Esophagus squamous epithelium (tissue), 5 donors: ENCODE measurements around the gene ZNF117. TPM values are rescaled to one million over a fixed set of nuclear protein-coding genes. Genes with fewer than 3 reads are reported as not detected.
"Not testable (repeated sequence)": the region's sequence is repeated elsewhere in the genome, so short reads cannot be mapped to it uniquely, and the experiment has no call there.

Experiments
- DNase-seq: peaks from one replicate; lab custom pipeline; 2025; lab: John Stamatoyannopoulos, UW
- H3K27ac ChIP-seq, 4 donors: fragments of 200-600 bp; sonication (generic); one replicate each; pipeline ENCODE4 v1.5.1; 2016 to 2019; ENCODE audit warnings: mild to moderate bottlenecking in 1 of 4
- H3K27me3 ChIP-seq, 4 donors: fragments of 200-600 bp; sonication (generic); 1 replicate in 3 of 4; 2 replicates in 1 of 4; pipeline versions ENCODE4 v1.5.1 to v1.6.0; 2017 to 2021; ENCODE audit warnings: antibody characterized with exemption in 1 of 4
- H3K36me3 ChIP-seq, 3 donors: fragments of 200-600 bp; sonication (generic); one replicate each; pipeline ENCODE4 v1.5.1; 2016 to 2019
- H3K4me1 ChIP-seq, 3 donors: fragments of 200-600 bp; sonication (generic); one replicate each; pipeline ENCODE4 v1.5.1; 2017 to 2019
- H3K4me3 ChIP-seq, 4 donors: fragments of 200-600 bp; sonication (generic); 1 replicate in 3 of 4; 2 replicates in 1 of 4; pipeline ENCODE4 v1.5.1; 2016 to 2019; ENCODE audit warnings: mild to moderate bottlenecking in 2 of 4, moderate library complexity in 1 of 4
- H3K9me3 ChIP-seq, 3 donors: fragments of 200-600 bp; sonication (generic); one replicate each; pipeline ENCODE4 v1.5.1; 2016 to 2019
- POLR2A ChIP-seq, 4 donors: fragments of 450-650 bp; IDR thresholded peaks; one replicate each; pipeline ENCODE4 v1.6.1; 2017; ENCODE audit warnings: antibody characterized with exemption in 4 of 4, mild to moderate bottlenecking in 4 of 4, moderate library complexity in 3 of 4
- WGBS, 2 donors: methylation state at CpG; one replicate each; pipeline ENCODE4 v1.1.5; 2018; 5-methylcytosine and 5-hydroxymethylcytosine counted together
- intact Hi-C: fragments of 100-400 bp; cut with DNase I; formaldehyde crosslinking; loops from one replicate; pipeline ENCODE4 v1.15.0; 2022
- small RNA-seq, 4 donors: library from RNA; depleted of rRNA; stranded (forward); fragments of <200 nt; gene quantifications; one replicate each; pipeline ENCODE3, GENCODE V24; 2016
- total RNA-seq, 4 donors: library from RNA; depleted of rRNA; stranded (reverse); fragments of >200 nt; gene quantifications; one replicate each; pipeline ENCODE4 v1.1.0, GENCODE V29; 2016
- TF ChIP-seq, protein P1 (sequence below), 6 experiments: fragments of 450-650 bp in 4 of 6; fragments of 200-600 bp in 2 of 6; sonication (generic) in 2 of 6; IDR thresholded peaks; one replicate each; pipeline ENCODE4 v1.5.1; 2016 to 2019; ENCODE audit warnings: antibody characterized with exemption in 6 of 6, mild to moderate bottlenecking in 4 of 6, moderate library complexity in 4 of 6
- donor health status: DM: yes; HTN: yes; CAD: no.

ZNF117 gene
- total RNA-seq, 4 donors from 2014 or later: 3.7 to 17.3 (median 10.9) TPM

DNA sequence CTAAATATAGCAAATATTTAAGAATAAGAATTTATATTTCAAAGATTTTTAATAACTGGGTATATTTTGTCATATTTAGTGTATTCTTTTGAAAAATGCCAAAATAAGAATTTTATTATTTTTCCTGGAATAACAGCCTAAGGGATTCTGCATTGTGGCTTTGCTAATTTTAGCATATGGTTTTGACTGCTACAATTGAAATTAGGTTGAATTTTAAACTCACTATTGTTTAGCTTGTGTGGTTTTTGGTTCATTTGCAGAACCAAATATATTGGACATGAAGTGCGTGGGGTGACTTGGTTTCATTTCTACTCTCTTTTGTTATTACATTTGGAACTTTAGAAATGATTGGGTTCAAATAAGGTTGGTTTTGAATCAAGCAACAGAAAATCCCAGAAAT is 52.3 kb downstream of the ZNF117 start:
- no peak for DNase-seq
- peaks cover 0 to 12% (median 6%) of the 10 kb centered on the region in 3 donors for H3K9me3 ChIP-seq
- no peak for TF ChIP-seq POLR2A (IDR thresholded peaks at IDR 0.05)
- TF ChIP-seq, protein P1, sequence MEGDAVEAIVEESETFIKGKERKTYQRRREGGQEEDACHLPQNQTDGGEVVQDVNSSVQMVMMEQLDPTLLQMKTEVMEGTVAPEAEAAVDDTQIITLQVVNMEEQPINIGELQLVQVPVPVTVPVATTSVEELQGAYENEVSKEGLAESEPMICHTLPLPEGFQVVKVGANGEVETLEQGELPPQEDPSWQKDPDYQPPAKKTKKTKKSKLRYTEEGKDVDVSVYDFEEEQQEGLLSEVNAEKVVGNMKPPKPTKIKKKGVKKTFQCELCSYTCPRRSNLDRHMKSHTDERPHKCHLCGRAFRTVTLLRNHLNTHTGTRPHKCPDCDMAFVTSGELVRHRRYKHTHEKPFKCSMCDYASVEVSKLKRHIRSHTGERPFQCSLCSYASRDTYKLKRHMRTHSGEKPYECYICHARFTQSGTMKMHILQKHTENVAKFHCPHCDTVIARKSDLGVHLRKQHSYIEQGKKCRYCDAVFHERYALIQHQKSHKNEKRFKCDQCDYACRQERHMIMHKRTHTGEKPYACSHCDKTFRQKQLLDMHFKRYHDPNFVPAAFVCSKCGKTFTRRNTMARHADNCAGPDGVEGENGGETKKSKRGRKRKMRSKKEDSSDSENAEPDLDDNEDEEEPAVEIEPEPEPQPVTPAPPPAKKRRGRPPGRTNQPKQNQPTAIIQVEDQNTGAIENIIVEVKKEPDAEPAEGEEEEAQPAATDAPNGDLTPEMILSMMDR (IDR thresholded peaks at IDR 0.05): no peak
- no peak overlapping the region for H3K4me3 ChIP-seq
- 79 to 90% methylated on average over 1 of the region's 1 CpG for WGBS, 2 donors
- H3K4me1 ChIP-seq: no peaks in the 10 kb centered on the region
- H3K27me3 ChIP-seq: no peaks in the 10 kb centered on the region
- intact Hi-C loops: no loop called here
- no peaks in the 10 kb centered on the region for H3K36me3 ChIP-seq
- H3K27ac ChIP-seq: no peak overlapping the region

DNA sequence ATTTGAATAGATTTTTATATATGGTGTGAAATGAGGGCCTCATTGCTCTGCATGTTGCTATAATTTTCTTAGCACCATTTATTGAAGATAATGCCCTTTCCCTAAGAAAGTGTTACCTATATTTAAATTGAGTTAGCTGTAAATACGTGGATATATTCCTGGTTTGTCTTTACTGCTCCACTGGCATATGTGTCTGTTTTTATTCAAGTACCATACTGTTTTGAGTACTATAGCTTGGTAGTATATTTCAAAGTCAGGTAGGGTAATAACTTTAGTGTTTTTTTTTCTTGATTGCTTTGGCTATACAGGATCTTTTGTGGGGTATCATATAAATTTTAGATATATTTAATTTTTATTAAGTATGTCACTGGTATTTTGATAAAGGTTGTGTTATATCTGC is 56.4 kb downstream of the ZNF117 start:
- Histone ChIP-seq H3K27ac (no peak overlapping the region), H3K27me3 (no peaks in the 10 kb centered on the region), H3K36me3 (peaks cover 0 to 7% (median 0%) of the 10 kb centered on the region in 3 donors), H3K9me3 (peaks cover 0 to 41% (median 8%) of the 10 kb centered on the region in 3 donors), H3K4me3 (no peak overlapping the region), H3K4me1 (no peaks in the 10 kb centered on the region)
- intact Hi-C loops: no loop called here
- DNase-seq: no peak
- WGBS, 2 donors: 81 to 84% methylated on average over 1 of the region's 1 CpG
- no peak for TF ChIP-seq POLR2A (IDR thresholded peaks at IDR 0.05)
- TF ChIP-seq, protein P1 (IDR thresholded peaks at IDR 0.05): no peak

DNA sequence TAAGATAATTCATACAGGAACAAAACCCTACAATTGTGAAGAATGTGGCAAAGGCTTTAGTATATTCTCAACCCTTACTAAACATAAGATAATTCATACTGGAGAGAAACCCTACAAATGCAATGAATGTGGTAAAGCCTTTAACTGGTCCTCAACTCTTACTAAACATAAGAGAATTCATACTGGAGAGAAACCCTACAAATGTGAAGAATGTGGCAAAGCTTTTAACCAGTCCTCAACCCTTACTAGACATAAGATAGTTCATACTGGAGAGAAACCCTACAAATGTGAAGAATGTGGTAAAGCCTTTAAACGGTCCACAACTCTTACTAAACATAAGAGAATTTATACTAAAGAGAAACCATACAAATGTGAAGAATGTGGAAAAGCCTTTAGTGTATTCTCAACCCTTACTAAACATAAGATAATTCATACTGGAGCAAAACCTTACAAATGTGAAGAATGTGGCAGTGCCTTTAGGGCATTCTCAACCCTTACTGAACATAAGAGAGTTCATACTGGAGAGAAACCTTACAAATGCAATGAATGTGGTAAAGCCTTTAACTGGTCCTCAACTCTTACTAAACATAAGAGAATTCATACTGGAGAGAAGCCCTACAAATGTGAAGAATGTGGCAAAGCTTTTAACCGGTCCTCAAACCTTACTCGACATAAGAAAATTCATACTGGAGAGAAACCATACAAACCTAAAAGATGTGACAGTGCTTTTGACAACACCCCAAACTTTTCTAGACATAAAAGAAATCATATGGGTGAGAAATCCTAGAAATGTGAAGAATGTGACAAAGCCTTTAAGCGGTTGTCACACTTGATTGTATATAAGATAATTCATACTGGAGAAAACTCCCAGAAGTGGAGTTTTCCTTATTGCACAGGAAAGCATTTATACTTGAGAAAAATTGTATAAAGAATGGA is 62.3 kb downstream of the ZNF117 start:
- H3K4me3 ChIP-seq, DNase-seq, H3K27ac ChIP-seq, H3K4me1 ChIP-seq, H3K27me3 ChIP-seq, intact Hi-C loops: not testable (repeated sequence)
- Histone ChIP-seq H3K9me3 (peaks cover 0 to 88% (median 35%) of the 10 kb centered on the region in 3 donors), H3K36me3 (peaks cover 3 to 65% (median 3%) of the 10 kb centered on the region in 3 donors)
- 90 to 91% methylated on average over 4 of the region's 4 CpGs for WGBS, 2 donors

Small RNAs within 50 kb of the gene (small RNA-seq; reads per million reads assigned to genes)
- gene RNU6-1229P: 0 reads per million in 4 donors

Other genes starting within 250 kb of the ZNF117 start
- gene ZNF138, start 196.6 kb downstream of the ZNF117 start, total RNA-seq: 10 to 100 TPM in 3 of 4 donors, 1 to 10 TPM in 1; 7.2 to 14.0 (median 12.1) TPM
- gene ZNF273, start 87.8 kb downstream of the ZNF117 start, total RNA-seq: 10 to 100 TPM in 3 of 4 donors, 1 to 10 TPM in 1; 8.0 to 43.3 (median 14.0) TPM
- gene ERV3-1, start 15.7 kb upstream of the ZNF117 start, total RNA-seq: 10 to 100 TPM; 15.4 to 30.9 (median 18.6) TPM